Measurements from ENCODE around the gene CFAP251. TPM values are rescaled to one million over a fixed set of nuclear protein-coding genes. Genes with fewer than 3 reads are reported as not detected.

Gene CFAP251
- polyA plus RNA-seq, 1 experiment, result 1.3 TPM

DNA sequence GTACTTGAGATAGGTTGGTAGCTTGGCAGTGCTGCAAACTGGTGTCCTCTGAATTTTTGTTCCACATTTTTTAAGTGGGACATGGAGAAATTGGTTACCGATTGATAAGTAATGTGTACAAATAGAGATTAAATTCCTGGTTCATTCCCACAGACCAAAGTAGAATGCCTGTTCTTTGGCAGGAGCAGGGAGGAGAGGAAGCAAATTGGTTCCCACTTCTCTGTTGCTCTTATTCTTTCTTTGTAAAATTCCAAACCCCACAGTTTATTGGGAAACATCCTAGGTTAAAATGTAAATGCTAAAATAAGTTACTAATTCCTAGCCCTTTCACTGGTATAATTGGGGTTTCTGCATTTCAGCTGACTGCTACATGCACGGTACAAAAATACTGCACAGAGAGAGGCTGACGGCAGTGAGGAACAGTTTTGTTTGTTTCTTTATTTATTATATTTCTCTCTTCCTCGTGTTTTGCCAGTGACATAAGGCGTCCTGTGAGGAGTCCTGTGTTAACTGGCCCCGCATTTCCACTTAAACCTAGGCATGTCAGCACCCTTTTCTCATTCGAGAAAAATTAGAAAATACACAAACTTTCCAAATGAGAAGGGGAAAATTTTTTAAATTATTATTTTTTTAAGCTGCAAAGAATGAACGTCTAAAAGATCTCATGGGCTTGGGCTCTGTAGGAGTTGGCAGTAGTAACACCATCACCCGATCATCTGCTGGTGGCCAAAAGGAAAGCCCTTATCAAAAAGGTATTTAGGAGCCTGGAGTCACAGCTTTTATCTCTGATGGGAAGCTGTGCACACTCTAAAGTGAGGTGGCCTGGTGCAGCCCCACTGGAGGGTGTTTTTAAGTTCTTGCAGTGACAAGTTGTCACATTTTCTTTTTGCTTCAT lies 77.9 kb downstream of the CFAP251 start:
- POLR2A ChIA-PET, result no interaction called here
- TF ChIP-seq, protein P1, sequence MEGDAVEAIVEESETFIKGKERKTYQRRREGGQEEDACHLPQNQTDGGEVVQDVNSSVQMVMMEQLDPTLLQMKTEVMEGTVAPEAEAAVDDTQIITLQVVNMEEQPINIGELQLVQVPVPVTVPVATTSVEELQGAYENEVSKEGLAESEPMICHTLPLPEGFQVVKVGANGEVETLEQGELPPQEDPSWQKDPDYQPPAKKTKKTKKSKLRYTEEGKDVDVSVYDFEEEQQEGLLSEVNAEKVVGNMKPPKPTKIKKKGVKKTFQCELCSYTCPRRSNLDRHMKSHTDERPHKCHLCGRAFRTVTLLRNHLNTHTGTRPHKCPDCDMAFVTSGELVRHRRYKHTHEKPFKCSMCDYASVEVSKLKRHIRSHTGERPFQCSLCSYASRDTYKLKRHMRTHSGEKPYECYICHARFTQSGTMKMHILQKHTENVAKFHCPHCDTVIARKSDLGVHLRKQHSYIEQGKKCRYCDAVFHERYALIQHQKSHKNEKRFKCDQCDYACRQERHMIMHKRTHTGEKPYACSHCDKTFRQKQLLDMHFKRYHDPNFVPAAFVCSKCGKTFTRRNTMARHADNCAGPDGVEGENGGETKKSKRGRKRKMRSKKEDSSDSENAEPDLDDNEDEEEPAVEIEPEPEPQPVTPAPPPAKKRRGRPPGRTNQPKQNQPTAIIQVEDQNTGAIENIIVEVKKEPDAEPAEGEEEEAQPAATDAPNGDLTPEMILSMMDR (IDR thresholded peaks at IDR 0.05; ENCODE audit: insufficient read depth, low read depth, low read length), result no peak
- H3K27me3 ChIP-seq (ENCODE audit: control insufficient read depth, insufficient read depth, low read length), result no peaks in the 10 kb centered on the region
- no peaks in the 10 kb centered on the region for H3K36me3 ChIP-seq (ENCODE audit: control insufficient read depth, insufficient read depth, low read length)
- no peak for DNase-seq (ENCODE audit: low read depth)
- no peak overlapping the region for H3K4me3 ChIP-seq (ENCODE audit: low read depth, low read length)
- CTCF ChIA-PET, result no interaction called here

DNA sequence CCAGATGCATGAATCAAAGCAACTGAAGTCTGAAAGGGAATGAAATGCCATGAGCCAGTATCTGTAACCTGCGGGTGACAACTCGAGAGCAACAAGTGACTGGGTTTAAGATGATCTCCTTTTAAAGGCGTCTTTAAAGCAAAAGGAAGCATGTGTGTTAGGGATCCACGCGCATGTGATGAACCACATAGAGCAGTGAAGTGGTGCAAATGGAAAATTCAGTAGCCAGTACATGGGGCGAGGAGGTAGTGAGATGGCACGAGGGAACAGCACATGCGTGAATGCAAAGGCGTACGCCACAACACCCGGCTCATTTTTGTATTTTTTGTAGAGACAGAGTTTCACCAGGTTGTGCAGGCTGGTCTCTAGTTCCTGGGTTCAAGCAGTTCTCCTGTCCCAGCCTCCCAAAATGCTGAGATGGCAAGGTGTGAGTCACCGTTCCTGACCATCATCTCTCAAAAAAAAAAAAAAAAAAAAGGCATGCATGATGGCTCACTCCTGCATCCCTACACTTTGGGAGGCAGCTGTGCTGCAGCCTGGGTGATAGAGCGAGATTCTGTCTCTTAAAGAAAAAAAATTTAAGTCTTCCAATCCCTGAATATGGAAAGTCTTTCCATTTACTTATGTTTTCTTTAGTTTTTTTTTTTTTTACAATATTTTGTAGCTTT lies 78.7 kb downstream of the CFAP251 start:
- POLR2A ChIA-PET, result no interaction called here
- H3K4me3 ChIP-seq (ENCODE audit: low read depth, low read length), result no peak overlapping the region
- TF ChIP-seq, protein P1 (IDR thresholded peaks at IDR 0.05; ENCODE audit: insufficient read depth, low read depth, low read length), result no peak
- no peaks in the 10 kb centered on the region for H3K36me3 ChIP-seq (ENCODE audit: control insufficient read depth, insufficient read depth, low read length)
- H3K27me3 ChIP-seq (ENCODE audit: control insufficient read depth, insufficient read depth, low read length), result no peaks in the 10 kb centered on the region
- CTCF ChIA-PET, result interaction anchor here (0.6 kb wide), 1 partner anchor 76 kb away, joined by 3 read pairs; no protein-coding TSS in a partner anchor
- DNase-seq (ENCODE audit: low read depth), result no peak

DNA sequence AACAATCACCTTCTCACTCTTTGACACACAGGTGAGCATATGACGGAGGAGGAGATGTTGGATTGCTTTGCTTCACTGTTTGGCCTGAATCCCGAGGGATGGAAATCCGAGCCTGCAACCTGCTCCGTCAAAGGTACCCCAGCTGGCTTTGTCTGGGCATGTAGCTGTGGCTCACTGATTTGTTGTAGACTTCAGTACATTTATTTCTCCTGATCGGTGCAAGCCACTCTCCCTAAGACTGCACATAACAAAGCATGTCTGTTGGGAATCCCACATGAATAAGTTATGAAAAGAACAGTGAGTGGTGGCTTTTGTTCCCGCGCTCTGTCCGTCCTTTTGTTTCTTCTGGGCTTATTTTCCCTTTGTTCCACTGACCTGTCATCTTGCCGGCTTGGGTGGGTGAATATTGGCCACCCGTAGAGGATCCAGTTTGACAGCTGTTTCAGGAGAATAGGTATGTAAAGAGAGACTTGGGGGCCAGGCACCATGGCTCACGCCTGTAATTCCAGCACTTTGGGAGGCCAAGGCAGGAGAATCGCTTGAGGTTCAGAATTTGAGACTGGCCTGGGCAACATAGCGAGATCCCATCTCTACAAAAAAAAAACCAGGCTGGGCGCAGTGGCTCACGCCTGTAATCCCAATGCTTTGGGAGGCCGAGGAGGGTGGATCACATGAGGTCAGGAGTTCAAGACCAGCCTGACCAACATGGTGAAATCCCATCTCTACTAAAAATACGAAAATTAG lies 83.2 kb downstream of the CFAP251 start:
- Histone ChIP-seq H3K27me3 (ENCODE audit: control insufficient read depth, insufficient read depth, low read length) (no peaks in the 10 kb centered on the region), H3K36me3 (ENCODE audit: control insufficient read depth, insufficient read depth, low read length) (no peaks in the 10 kb centered on the region), H3K4me3 (ENCODE audit: low read depth, low read length) (no peak overlapping the region)
- no peak for DNase-seq (ENCODE audit: low read depth)
- ChIA-PET POLR2A (no interaction called here), CTCF (interaction anchor here (1.8 kb wide), 1 partner anchor 11 kb away, joined by 4 read pairs; no protein-coding TSS in a partner anchor)
- TF ChIP-seq, protein P1 (IDR thresholded peaks at IDR 0.05; ENCODE audit: insufficient read depth, low read depth, low read length), result no peak

DNA sequence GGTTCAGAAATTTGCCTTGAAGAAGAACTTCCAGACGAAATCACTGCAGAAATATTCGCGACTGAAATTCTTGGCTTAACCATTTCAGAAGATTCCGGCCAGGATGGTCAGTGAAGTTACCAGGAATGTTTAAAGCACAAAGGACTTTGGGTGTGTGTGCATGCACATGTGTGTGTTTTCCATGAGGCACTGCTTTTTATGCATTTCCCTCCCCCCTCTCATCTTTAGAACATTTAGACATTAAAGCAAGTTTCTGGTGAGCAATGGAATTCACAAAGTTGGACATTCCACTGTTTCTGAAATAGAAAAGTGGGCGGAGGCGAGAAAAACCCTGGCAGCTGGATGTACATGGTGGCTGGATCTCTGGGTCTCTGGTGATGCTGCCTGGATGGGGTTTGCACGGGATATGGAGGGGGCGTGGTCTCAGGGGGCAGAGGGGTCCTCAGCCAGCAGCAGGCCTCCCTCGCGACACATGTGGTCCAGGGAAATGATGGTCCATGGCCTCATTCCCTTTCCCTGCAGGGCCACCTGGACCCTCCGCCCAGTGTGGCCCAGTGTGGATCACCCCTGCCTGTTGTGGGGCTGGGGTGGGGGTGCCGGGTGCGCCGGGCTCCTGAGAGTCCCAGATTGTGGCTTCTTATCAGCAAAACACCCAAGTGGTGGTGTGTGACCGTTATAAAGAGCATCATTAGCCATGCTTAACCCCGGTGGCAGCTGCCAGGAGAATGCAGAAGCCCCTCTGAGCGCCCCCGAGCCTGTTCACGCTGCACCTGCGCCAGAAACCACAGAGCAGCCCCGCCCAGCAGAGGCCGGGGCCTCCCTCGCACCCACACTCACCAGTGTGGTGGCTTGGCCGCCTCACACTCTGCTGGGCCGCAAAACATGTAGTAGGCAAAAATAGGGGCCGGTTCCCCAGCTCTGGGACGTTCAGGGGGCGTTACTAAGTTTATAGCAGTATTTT lies 85.5 kb downstream of the CFAP251 start:
- POLR2A ChIA-PET, result interaction anchor here (0.6 kb wide), 1 partner anchor 11 kb away, joined by 3 read pairs; no protein-coding TSS in a partner anchor
- H3K36me3 ChIP-seq (ENCODE audit: control insufficient read depth, insufficient read depth, low read length), result no peaks in the 10 kb centered on the region
- no peak overlapping the region for H3K4me3 ChIP-seq (ENCODE audit: low read depth, low read length)
- no peak for DNase-seq (ENCODE audit: low read depth)
- no peaks in the 10 kb centered on the region for H3K27me3 ChIP-seq (ENCODE audit: control insufficient read depth, insufficient read depth, low read length)
- TF ChIP-seq, protein P1 (IDR thresholded peaks at IDR 0.05; ENCODE audit: insufficient read depth, low read depth, low read length), result no peak
- CTCF ChIA-PET, result interaction anchor here (0.7 to 1.8 kb wide), 8 partner anchors 14 to 209 kb away, joined by 3 to 7 read pairs (median 4); partner anchors contain the start of gene BCL7A

Measured in BJ (cell line).